ENCODE data around the gene CFD.

- TF ChIP-seq CTCF (IDR thresholded peaks at IDR 0.05) (no peak), POLR2A (IDR thresholded peaks at IDR 0.05) (no peak)
Observed at GRCh38 chr19:867855-868457, 8.5 kb downstream of the CFD start.

Measured in body of pancreas (tissue), 4 donors.